HL-60 (cell line): Measurements from ENCODE around the gene RAET1E.

ENCODE experiments used
- DNase-seq, 2 experiments: peaks; one replicate each; pipeline ENCODE4 v3.0.0-alpha.2; 2010 to 2020; ENCODE audit warnings: low read depth in 1 of 2, low spot score in 1 of 2
- H3K27ac ChIP-seq: fragments of 250-450 bp; sonication (Bioruptor Pico); replicated peaks from 2 replicates; pipeline ENCODE4 v1.5.1; 2020; ENCODE audit warnings: mild to moderate bottlenecking, moderate library complexity
- H3K27me3 ChIP-seq: fragments of 250-450 bp; sonication (Bioruptor Pico); 2 replicates; pipeline ENCODE4 v1.5.1; 2021; ENCODE audit warnings: mild to moderate bottlenecking, moderate library complexity; ENCODE audit not compliant: insufficient read depth, poor library complexity, severe bottlenecking
- H3K4me3 ChIP-seq: replicated peaks from 2 replicates; pipeline ENCODE4 v1.5.1; 2011; ENCODE audit warnings: mild to moderate bottlenecking, control low read depth, low read length; ENCODE audit not compliant: insufficient read depth
- CTCF ChIP-seq: IDR thresholded peaks from one replicate; pipeline ENCODE4 v1.5.1; 2011; ENCODE audit warnings: low read length, control low read depth, inconsistent platforms; ENCODE audit not compliant: insufficient read depth
- GABPA ChIP-seq: IDR thresholded peaks from 2 replicates; pipeline ENCODE4 v1.6.1; 2012; ENCODE audit warnings: low read depth
- POLR2AphosphoS5 ChIP-seq: IDR thresholded peaks from 2 replicates; pipeline ENCODE4 v1.6.1; 2012; ENCODE audit warnings: low read depth
- SPI1 ChIP-seq: IDR thresholded peaks from 2 replicates; pipeline ENCODE4 v1.6.1; 2012; ENCODE audit warnings: low read depth, mild to moderate bottlenecking, borderline replicate concordance
- TF ChIP-seq, protein P1 (sequence below): IDR thresholded peaks from 2 replicates; pipeline ENCODE4 v1.6.1; 2012; ENCODE audit warnings: low read depth; ENCODE audit not compliant: insufficient replicate concordance

The RAET1E gene

GRCh38 chr6:149889326-149889725 lies 8.6 kb downstream of the RAET1E start:
- DNase-seq = no peak
- no peak for TF ChIP-seq SPI1
- no peak for TF ChIP-seq POLR2AphosphoS5
- no peak for TF ChIP-seq CTCF
- TF ChIP-seq, protein P1, sequence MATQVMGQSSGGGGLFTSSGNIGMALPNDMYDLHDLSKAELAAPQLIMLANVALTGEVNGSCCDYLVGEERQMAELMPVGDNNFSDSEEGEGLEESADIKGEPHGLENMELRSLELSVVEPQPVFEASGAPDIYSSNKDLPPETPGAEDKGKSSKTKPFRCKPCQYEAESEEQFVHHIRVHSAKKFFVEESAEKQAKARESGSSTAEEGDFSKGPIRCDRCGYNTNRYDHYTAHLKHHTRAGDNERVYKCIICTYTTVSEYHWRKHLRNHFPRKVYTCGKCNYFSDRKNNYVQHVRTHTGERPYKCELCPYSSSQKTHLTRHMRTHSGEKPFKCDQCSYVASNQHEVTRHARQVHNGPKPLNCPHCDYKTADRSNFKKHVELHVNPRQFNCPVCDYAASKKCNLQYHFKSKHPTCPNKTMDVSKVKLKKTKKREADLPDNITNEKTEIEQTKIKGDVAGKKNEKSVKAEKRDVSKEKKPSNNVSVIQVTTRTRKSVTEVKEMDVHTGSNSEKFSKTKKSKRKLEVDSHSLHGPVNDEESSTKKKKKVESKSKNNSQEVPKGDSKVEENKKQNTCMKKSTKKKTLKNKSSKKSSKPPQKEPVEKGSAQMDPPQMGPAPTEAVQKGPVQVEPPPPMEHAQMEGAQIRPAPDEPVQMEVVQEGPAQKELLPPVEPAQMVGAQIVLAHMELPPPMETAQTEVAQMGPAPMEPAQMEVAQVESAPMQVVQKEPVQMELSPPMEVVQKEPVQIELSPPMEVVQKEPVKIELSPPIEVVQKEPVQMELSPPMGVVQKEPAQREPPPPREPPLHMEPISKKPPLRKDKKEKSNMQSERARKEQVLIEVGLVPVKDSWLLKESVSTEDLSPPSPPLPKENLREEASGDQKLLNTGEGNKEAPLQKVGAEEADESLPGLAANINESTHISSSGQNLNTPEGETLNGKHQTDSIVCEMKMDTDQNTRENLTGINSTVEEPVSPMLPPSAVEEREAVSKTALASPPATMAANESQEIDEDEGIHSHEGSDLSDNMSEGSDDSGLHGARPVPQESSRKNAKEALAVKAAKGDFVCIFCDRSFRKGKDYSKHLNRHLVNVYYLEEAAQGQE = no peak
- TF ChIP-seq GABPA = no peak
- Histone ChIP-seq H3K4me3 (no peak overlapping the region), H3K27me3 (no peaks in the 10 kb centered on the region), H3K27ac (no peak overlapping the region)

DNA sequence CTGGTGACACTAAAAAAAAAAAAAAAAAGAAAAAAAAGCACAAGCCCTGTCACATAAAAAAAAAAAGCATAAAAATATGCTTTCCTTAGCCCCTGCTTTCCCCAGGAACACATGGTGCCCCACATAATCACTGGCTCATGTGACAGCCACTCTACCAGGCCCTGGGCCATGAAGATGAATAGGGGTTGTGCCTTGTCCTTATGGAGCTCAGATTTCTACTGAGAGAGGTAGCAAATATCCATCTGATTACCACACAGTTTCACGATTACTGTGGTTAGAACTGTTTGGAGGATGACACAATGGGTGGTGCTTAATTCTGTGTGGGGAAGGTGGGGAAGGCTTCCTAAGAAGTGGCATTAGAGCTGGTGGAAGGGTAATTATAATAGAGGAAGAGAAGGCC lies 9.3 kb downstream of the RAET1E start:
- DNase-seq = no peak
- H3K27me3 ChIP-seq = no peaks in the 10 kb centered on the region
- TF ChIP-seq SPI1 (no peak), GABPA (no peak), CTCF (no peak), POLR2AphosphoS5 (no peak)
- TF ChIP-seq, protein P1 = no peak
- no peak overlapping the region for H3K4me3 ChIP-seq
- no peak overlapping the region for H3K27ac ChIP-seq

GRCh38 chr6:149888093-149888492 lies 9.8 kb downstream of the RAET1E start:
- no peaks in the 10 kb centered on the region for H3K27me3 ChIP-seq
- no peak for TF ChIP-seq POLR2AphosphoS5
- TF ChIP-seq, protein P1 = no peak
- TF ChIP-seq SPI1 = no peak
- no peak for TF ChIP-seq GABPA
- TF ChIP-seq CTCF = no peak
- DNase-seq = no peak
- no peak overlapping the region for H3K4me3 ChIP-seq
- no peak overlapping the region for H3K27ac ChIP-seq
